ENCODE measurements around the gene GPATCH2L.

Gene GPATCH2L

DNA sequence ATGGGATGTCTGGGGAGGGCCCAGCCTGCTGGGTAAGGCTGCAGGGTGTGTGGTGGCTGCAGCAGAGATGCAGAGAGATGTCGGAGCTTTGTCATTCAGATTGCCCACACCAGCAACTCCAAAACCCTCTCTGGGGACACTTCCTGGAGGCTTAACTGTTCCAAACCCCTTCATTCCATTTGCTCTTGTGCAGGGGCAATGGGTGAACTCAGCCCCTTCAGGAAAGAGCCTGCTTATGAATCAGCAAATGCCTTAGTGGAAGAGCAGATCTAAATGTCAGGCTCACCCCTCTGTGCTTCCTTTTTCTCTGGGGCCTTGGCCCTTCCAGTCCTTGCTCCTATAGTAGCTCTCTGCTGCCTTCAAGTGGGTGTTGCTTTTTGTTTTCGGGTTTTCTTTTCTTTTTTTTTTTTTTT, 36.7 kb upstream of the GPATCH2L start:
- no peak overlapping the region for H3K27ac ChIP-seq (replicated peaks)
- DNase-seq (ENCODE audit: low read depth in 1 of 2, low spot score in 1 of 2) = no peak

DNA sequence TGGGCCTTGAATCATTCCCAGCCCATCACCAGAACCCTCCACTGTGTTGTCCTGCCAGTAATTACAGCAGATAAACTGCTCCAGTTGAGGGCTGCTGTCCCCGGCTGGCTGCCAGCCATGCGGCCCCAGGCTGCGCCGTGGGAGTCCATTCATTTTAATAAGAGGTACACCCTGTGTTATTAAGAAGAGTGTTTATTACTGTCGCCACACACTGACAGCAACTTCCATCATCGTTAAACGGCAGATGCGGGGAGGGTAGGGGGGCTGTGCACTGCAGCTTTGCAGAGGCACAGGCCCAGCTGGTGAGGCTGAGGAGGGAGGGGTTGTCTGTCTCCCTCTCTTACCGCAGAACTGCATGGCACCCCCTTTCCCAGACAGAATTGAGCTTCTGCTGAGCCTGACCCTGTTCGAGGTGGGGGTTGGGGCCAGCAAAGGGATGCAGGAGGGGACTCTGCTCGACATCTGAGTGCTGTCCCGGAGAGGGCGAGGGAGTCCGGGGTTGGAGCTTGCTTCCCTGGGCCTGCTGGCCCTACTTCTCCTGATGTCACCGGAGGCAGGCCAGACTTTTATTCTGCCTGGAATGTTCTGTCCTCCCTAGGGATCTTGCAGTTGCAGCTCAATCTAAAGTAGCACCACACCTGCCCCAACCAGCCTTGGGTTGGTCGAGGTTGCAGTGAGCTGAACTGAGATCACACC, 33.8 kb upstream of the GPATCH2L start:
- no peak overlapping the region for H3K4me3 ChIP-seq (replicated peaks; ENCODE audit: insufficient read depth, low read length)
- no peak overlapping the region for H3K27ac ChIP-seq (replicated peaks)
- H3K27me3 ChIP-seq (ENCODE audit: insufficient read depth, poor library complexity, severe bottlenecking) = no peaks in the 10 kb centered on the region
- DNase-seq (ENCODE audit: low read depth in 1 of 2, low spot score in 1 of 2) = no peak
- TF ChIP-seq GABPA (IDR thresholded peaks at IDR 0.05; ENCODE audit: low read depth) (no peak), POLR2AphosphoS5 (IDR thresholded peaks at IDR 0.05; ENCODE audit: low read depth) (no peak)
- TF ChIP-seq, protein P1, sequence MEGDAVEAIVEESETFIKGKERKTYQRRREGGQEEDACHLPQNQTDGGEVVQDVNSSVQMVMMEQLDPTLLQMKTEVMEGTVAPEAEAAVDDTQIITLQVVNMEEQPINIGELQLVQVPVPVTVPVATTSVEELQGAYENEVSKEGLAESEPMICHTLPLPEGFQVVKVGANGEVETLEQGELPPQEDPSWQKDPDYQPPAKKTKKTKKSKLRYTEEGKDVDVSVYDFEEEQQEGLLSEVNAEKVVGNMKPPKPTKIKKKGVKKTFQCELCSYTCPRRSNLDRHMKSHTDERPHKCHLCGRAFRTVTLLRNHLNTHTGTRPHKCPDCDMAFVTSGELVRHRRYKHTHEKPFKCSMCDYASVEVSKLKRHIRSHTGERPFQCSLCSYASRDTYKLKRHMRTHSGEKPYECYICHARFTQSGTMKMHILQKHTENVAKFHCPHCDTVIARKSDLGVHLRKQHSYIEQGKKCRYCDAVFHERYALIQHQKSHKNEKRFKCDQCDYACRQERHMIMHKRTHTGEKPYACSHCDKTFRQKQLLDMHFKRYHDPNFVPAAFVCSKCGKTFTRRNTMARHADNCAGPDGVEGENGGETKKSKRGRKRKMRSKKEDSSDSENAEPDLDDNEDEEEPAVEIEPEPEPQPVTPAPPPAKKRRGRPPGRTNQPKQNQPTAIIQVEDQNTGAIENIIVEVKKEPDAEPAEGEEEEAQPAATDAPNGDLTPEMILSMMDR (IDR thresholded peaks at IDR 0.05; ENCODE audit: insufficient read depth, low read length) = no peak
- TF ChIP-seq, protein P2, sequence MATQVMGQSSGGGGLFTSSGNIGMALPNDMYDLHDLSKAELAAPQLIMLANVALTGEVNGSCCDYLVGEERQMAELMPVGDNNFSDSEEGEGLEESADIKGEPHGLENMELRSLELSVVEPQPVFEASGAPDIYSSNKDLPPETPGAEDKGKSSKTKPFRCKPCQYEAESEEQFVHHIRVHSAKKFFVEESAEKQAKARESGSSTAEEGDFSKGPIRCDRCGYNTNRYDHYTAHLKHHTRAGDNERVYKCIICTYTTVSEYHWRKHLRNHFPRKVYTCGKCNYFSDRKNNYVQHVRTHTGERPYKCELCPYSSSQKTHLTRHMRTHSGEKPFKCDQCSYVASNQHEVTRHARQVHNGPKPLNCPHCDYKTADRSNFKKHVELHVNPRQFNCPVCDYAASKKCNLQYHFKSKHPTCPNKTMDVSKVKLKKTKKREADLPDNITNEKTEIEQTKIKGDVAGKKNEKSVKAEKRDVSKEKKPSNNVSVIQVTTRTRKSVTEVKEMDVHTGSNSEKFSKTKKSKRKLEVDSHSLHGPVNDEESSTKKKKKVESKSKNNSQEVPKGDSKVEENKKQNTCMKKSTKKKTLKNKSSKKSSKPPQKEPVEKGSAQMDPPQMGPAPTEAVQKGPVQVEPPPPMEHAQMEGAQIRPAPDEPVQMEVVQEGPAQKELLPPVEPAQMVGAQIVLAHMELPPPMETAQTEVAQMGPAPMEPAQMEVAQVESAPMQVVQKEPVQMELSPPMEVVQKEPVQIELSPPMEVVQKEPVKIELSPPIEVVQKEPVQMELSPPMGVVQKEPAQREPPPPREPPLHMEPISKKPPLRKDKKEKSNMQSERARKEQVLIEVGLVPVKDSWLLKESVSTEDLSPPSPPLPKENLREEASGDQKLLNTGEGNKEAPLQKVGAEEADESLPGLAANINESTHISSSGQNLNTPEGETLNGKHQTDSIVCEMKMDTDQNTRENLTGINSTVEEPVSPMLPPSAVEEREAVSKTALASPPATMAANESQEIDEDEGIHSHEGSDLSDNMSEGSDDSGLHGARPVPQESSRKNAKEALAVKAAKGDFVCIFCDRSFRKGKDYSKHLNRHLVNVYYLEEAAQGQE (IDR thresholded peaks at IDR 0.05; ENCODE audit: insufficient replicate concordance, low read depth) = no peak

More for the DNA sequence above, 36.7 kb upstream of the GPATCH2L start:
- no peak overlapping the region for H3K4me3 ChIP-seq (replicated peaks; ENCODE audit: insufficient read depth, low read length)
- TF ChIP-seq, protein P1 (IDR thresholded peaks at IDR 0.05; ENCODE audit: insufficient read depth, low read length) = no peak
- no peak for TF ChIP-seq SPI1 (IDR thresholded peaks at IDR 0.05; ENCODE audit: borderline replicate concordance, low read depth)
- no peak for TF ChIP-seq POLR2AphosphoS5 (IDR thresholded peaks at IDR 0.05; ENCODE audit: low read depth)
- TF ChIP-seq, protein P2 (IDR thresholded peaks at IDR 0.05; ENCODE audit: insufficient replicate concordance, low read depth) = no peak
- TF ChIP-seq GABPA (IDR thresholded peaks at IDR 0.05; ENCODE audit: low read depth) = no peak
- H3K27me3 ChIP-seq (ENCODE audit: insufficient read depth, poor library complexity, severe bottlenecking) = no peaks in the 10 kb centered on the region

DNA sequence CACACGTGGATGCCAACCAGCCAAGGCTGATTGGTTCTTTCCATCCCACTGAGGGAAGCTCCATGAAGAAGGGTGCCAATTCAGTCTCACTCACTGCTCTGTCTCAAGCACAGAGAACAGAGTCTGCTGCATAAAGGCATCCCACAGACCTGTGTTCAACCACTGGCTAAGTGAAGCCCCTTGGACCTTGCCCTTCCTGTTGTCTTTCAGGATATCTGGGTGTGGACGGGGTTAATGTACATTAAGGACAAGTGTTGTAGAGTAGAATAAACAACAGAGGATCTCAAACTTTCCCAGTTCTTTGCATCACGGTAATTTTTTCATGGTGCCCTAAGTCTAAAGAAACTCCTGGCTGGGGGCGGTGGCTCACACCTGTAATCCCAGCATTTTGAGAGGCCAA, 33.1 kb upstream of the GPATCH2L start:
- no peak for DNase-seq (ENCODE audit: low read depth in 1 of 2, low spot score in 1 of 2)
- TF ChIP-seq, protein P2 (IDR thresholded peaks at IDR 0.05; ENCODE audit: insufficient replicate concordance, low read depth) = no peak
- TF ChIP-seq GABPA (IDR thresholded peaks at IDR 0.05; ENCODE audit: low read depth) = no peak
- no peak for TF ChIP-seq SPI1 (IDR thresholded peaks at IDR 0.05; ENCODE audit: borderline replicate concordance, low read depth)
- TF ChIP-seq, protein P1 (IDR thresholded peaks at IDR 0.05; ENCODE audit: insufficient read depth, low read length) = no peak
- no peak overlapping the region for H3K4me3 ChIP-seq (replicated peaks; ENCODE audit: insufficient read depth, low read length)

More for the DNA sequence above, 33.1 kb upstream of the GPATCH2L start:
- H3K27ac ChIP-seq (replicated peaks) = no peak overlapping the region
- H3K27me3 ChIP-seq (ENCODE audit: insufficient read depth, poor library complexity, severe bottlenecking) = no peaks in the 10 kb centered on the region
